Mesenchymal stem cell (in vitro differentiated cells and primary cell): ENCODE data around the gene MAGEA6.
"Not testable (repeated sequence)": the region's sequence is repeated elsewhere in the genome, so short reads cannot be mapped to it uniquely, and the experiment has no call there.

Source experiments
- DNase-seq: peaks from one replicate; pipeline ENCODE4 v3.0.0-alpha.2; 2013
- H2AFZ ChIP-seq: one replicate; pipeline ENCODE4 v1.6.1; 2013; ENCODE audit warnings: low read depth, mild to moderate bottlenecking, control low read depth, inconsistent platforms, low read length, moderate library complexity
- H2AK5ac ChIP-seq: 2 replicates; pipeline ENCODE4 v1.6.1; 2013; ENCODE audit warnings: low read length, moderate library complexity, mild to moderate bottlenecking, inconsistent platforms; ENCODE audit not compliant: severe bottlenecking
- H2BK120ac ChIP-seq: one replicate; pipeline ENCODE4 v1.6.1; 2013; ENCODE audit warnings: low read depth, mild to moderate bottlenecking, inconsistent platforms, low read length, moderate library complexity
- H2BK12ac ChIP-seq, 2 experiments: one replicate each; pipeline ENCODE4 v1.6.1; 2013; ENCODE audit warnings: inconsistent platforms in 2 of 2, low read length in 2 of 2, mild to moderate bottlenecking in 2 of 2, moderate library complexity in 2 of 2, control low read depth in 1 of 2
- H2BK15ac ChIP-seq: one replicate; pipeline ENCODE4 v1.6.1; 2013; ENCODE audit warnings: mild to moderate bottlenecking, low read depth, inconsistent platforms; ENCODE audit not compliant: poor library complexity, severe bottlenecking
- H2BK5ac ChIP-seq: 2 replicates; pipeline ENCODE4 v1.6.1; 2013; ENCODE audit warnings: low read depth, mild to moderate bottlenecking, low read length, control low read depth, inconsistent platforms; ENCODE audit not compliant: poor library complexity, severe bottlenecking
- H3K14ac ChIP-seq, 2 experiments: one replicate each; pipeline ENCODE4 v1.6.1; 2013; ENCODE audit warnings: inconsistent platforms in 2 of 2, low read length in 2 of 2, control low read depth in 1 of 2, mild to moderate bottlenecking in 1 of 2, moderate library complexity in 1 of 2
- H3K18ac ChIP-seq, 2 experiments: one replicate each; pipeline ENCODE4 v1.6.1; 2013; ENCODE audit warnings: inconsistent platforms in 2 of 2, low read length in 2 of 2, control low read depth in 1 of 2, low read depth in 1 of 2, mild to moderate bottlenecking in 1 of 2
- H3K23ac ChIP-seq, 2 experiments: one replicate each; pipeline ENCODE4 v1.6.1; 2013; ENCODE audit warnings: inconsistent platforms in 2 of 2, low read length in 2 of 2, mild to moderate bottlenecking in 2 of 2, moderate library complexity in 2 of 2, control low read depth in 1 of 2
- H3K27ac ChIP-seq: 2 replicates; pipeline ENCODE4 v1.5.1; 2013; ENCODE audit warnings: mild to moderate bottlenecking, moderate library complexity, low read length, control low read depth, inconsistent platforms; ENCODE audit not compliant: poor library complexity, severe bottlenecking
- H3K27me3 ChIP-seq, 2 experiments: 2 replicates each; pipeline versions ENCODE4 v1.6.1 to v1.7.0; 2013; ENCODE audit warnings: low read length in 2 of 2, mild to moderate bottlenecking in 2 of 2, moderate library complexity in 2 of 2, control low read depth in 1 of 2, inconsistent platforms in 1 of 2; ENCODE audit not compliant: control insufficient read depth in 1 of 2, insufficient read depth in 1 of 2
- H3K36me3 ChIP-seq, 2 experiments: 2 replicates each; pipeline versions ENCODE4 v1.6.1 to v1.7.0; 2013; ENCODE audit warnings: low read length in 2 of 2, control low read depth in 1 of 2, inconsistent platforms in 1 of 2, low read depth in 1 of 2, mild to moderate bottlenecking in 1 of 2; ENCODE audit not compliant: insufficient read depth in 2 of 2, control insufficient read depth in 1 of 2
- H3K4ac ChIP-seq, 2 experiments: one replicate each; pipeline ENCODE4 v1.6.1; 2013; ENCODE audit warnings: inconsistent platforms in 2 of 2, low read length in 2 of 2, mild to moderate bottlenecking in 2 of 2, moderate library complexity in 2 of 2, control low read depth in 1 of 2, low read depth in 1 of 2
- H3K4me1 ChIP-seq: 2 replicates; pipeline ENCODE4 v1.6.1; 2013; ENCODE audit warnings: low read depth, low read length, control low read depth; ENCODE audit not compliant: control insufficient read depth, insufficient read depth
- H3K4me2 ChIP-seq: 2 replicates; pipeline ENCODE4 v1.6.1; 2013; ENCODE audit warnings: low read length, mild to moderate bottlenecking, inconsistent platforms; ENCODE audit not compliant: poor library complexity, severe bottlenecking
- H3K4me3 ChIP-seq, 2 experiments: 2 replicates each; pipeline versions ENCODE4 v1.5.1 to v1.7.0; 2013; ENCODE audit warnings: low read length in 2 of 2, mild to moderate bottlenecking in 2 of 2, control low read depth in 1 of 2, low read depth in 1 of 2; ENCODE audit not compliant: insufficient read depth in 1 of 2
- H3K79me1 ChIP-seq: replicated peaks from 2 replicates; pipeline ENCODE4 v1.6.1; 2013; ENCODE audit warnings: mild to moderate bottlenecking, control low read depth, low read length, inconsistent platforms; ENCODE audit not compliant: poor library complexity, severe bottlenecking
- H3K9ac ChIP-seq: 2 replicates; pipeline ENCODE4 v1.7.0; 2013; ENCODE audit warnings: mild to moderate bottlenecking, low read length, moderate library complexity
- H3K9me3 ChIP-seq: 2 replicates; pipeline ENCODE4 v1.7.0; 2013; ENCODE audit warnings: mild to moderate bottlenecking, low read length; ENCODE audit not compliant: control insufficient read depth
- H4K8ac ChIP-seq: one replicate; pipeline ENCODE4 v1.6.1; 2013; ENCODE audit warnings: inconsistent platforms, mild to moderate bottlenecking, low read length, moderate library complexity
- H4K91ac ChIP-seq: one replicate; pipeline ENCODE4 v1.6.1; 2013; ENCODE audit warnings: mild to moderate bottlenecking, low read length, inconsistent platforms
- WGBS: methylation state at CpG from one replicate; pipeline ENCODE4 v1.1.7; 2013; ENCODE audit warnings: mixed read lengths; 5-methylcytosine and 5-hydroxymethylcytosine counted together

The MAGEA6 gene

DNA sequence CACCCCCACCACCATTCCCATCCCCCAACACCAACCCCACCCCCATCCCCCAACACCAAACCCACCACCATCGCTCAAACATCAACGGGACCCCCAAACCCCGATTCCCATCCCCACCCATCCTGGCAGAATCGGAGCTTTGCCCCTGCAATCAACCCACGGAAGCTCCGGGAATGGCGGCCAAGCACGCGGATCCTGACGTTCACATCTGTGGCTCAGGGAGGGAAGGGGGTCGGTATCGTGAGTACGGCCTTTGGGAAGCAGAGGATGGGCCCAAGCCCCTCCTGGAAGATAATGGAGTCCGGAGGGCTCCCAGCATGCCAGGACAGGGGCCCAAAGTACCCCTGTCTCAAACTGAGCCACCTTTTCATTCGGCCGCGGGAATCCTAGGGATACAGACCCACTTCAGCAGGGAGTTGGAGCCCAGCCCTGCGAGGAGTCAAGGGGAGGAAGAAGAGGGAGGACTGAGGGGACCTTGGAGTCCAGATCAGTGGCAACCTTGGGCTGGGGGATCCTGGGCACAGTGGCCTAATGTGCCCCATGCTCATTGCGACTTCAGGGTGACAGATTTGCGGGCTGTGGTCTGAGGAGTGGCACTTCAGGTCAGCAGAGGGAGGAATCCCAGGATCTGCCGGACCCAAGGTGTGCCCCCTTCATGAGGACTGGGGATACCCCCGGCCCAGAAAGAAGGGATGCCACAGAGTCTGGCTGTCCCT, 35.2 kb downstream of the MAGEA6 start:
- H3K4ac ChIP-seq, H3K4me3 ChIP-seq, H2BK12ac ChIP-seq, H3K23ac ChIP-seq, H2BK120ac ChIP-seq, H3K27me3 ChIP-seq, H3K79me1 ChIP-seq, H3K27ac ChIP-seq, DNase-seq, H2BK5ac ChIP-seq, H3K18ac ChIP-seq, H3K9me3 ChIP-seq, H3K4me1 ChIP-seq, H2AK5ac ChIP-seq, H3K4me2 ChIP-seq, H2BK15ac ChIP-seq, H3K9ac ChIP-seq, H2AFZ ChIP-seq, H4K91ac ChIP-seq, H3K36me3 ChIP-seq, H4K8ac ChIP-seq, H3K14ac ChIP-seq: not testable (repeated sequence)
- WGBS, result 88% methylated on average over 15 of the region's 22 CpGs

DNA sequence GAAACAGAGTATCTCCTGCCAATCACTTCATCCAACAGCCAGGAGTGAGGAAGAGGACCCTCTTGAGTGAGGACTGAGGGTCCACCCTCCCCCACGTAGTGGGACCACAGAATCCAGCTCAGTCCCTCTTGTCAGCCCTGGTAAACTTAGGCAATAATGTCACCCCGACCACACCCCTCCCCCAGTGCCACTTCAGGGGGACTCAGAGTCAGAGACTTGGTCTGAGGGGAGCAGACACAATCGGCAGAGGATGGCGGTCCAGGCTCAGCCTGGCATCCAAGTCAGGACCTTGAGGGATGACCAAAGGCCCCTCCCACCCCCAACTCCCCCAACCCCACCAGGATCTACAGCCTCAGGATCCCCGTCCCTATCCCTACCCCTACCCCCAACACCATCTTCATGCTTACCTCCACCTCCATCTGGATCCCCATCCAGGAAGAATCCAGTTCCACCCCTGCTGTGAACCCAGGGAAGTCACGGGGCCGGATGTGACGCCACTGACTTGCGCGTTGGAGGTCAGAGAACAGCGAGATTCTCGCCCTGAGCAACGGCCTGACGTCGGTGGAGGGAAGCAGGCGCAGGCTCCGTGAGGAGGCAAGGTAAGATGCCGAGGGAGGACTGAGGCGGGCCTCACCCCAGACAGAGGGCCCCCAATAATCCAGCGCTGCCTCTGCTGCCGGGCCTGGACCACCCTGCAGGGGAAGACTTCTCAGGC, 36.1 kb downstream of the MAGEA6 start, which contains the start of the genes CSAG1 and MAGEA12:
TSS of gene CSAG1 (minus strand) at position 461 of the 715 bp plus-strand sequence. CDS start 1,261 bp downstream, outside the sequence.
TSS of gene MAGEA12 (plus strand) at position 497 of the 715 bp plus-strand sequence. CDS start 2,405 bp downstream, outside the sequence.
- Histone ChIP-seq H2BK15ac (no peak within 1 kb of the TSS), H2BK12ac (no peak within 1 kb of the TSS), H3K36me3 (no peaks in the 10 kb centered on the region), H2BK120ac (no peak within 1 kb of the TSS), H3K4me2 (no peak within 1 kb of the TSS), H2AK5ac (no peak within 1 kb of the TSS), H3K23ac (no peak within 1 kb of the TSS), H2BK5ac (no peak within 1 kb of the TSS), H3K9me3 (no peaks in the 10 kb centered on the region), H4K91ac (no peak within 1 kb of the TSS), H3K18ac (no peak within 1 kb of the TSS), H3K4ac (no peak within 1 kb of the TSS), H4K8ac (no peak within 1 kb of the TSS), H3K4me1 (no peaks in the 10 kb centered on the region), H3K4me3 (no peak within 1 kb of the TSS), H2AFZ (no peak within 1 kb of the TSS), H3K9ac (no peak within 1 kb of the TSS), H3K27ac (no peak within 1 kb of the TSS), H3K79me1 (no peaks in the 10 kb centered on the region), H3K27me3 (peaks cover 0 to 1% of the 10 kb centered on the region in 2 experiments), H3K14ac (no peak within 1 kb of the TSS)
- no peak for DNase-seq
- 83% methylated on average over 6 of the region's 21 CpGs for WGBS

DNA sequence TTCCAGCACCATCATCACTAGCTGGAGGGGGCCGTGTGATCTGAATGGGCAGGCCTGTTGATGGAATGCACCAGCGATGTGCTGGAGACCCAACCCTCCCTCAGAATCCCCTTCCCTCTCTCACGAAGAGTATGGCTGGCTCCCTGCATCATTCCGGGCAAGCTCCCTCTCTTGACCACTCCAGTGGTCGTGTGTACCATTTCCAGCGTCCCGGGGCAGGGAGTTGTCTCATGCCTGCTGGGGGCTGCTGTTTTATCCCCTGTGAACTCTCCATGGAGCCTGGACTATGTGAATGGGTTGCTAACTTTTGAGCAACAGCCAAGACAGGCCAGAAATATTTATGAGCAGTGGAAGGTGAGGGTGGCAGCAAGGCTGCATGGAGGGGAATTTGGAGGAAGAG, 44.1 kb downstream of the MAGEA6 start:
- H3K4me2 ChIP-seq, result no peak overlapping the region
- no peak overlapping the region for H2AFZ ChIP-seq
- H3K4me1 ChIP-seq, result no peaks in the 10 kb centered on the region
- no peak overlapping the region for H3K23ac ChIP-seq
- H3K14ac ChIP-seq, result no peak overlapping the region
- H2BK5ac ChIP-seq, result no peak overlapping the region
- peaks cover 6% of the 10 kb centered on the region for H3K9me3 ChIP-seq
- no peak overlapping the region for H3K18ac ChIP-seq
- no peak overlapping the region for H2BK120ac ChIP-seq
- H3K27me3 ChIP-seq, result no peaks in the 10 kb centered on the region
- H3K79me1 ChIP-seq, result no peaks in the 10 kb centered on the region
- no peak overlapping the region for H3K4ac ChIP-seq
- no peak overlapping the region for H2BK15ac ChIP-seq
- 51% methylated on average over 7 of the region's 7 CpGs for WGBS
- no peak for DNase-seq
- no peak overlapping the region for H3K4me3 ChIP-seq
- H2AK5ac ChIP-seq, result no peak overlapping the region
- no peaks in the 10 kb centered on the region for H3K36me3 ChIP-seq
- no peak overlapping the region for H2BK12ac ChIP-seq
- no peak overlapping the region for H4K91ac ChIP-seq
- no peak overlapping the region for H4K8ac ChIP-seq
- no peak overlapping the region for H3K9ac ChIP-seq
- no peak overlapping the region for H3K27ac ChIP-seq
